HepG2 (cell line): Measurements from ENCODE around the gene PHACTR1. TPM values are rescaled to one million over a fixed set of nuclear protein-coding genes. Genes with fewer than 3 reads are reported as not detected.

Experiments used
- KLF12 ChIP-seq: sonication (generic); formaldehyde crosslinking; IDR thresholded peaks from 2 replicates; pipeline ENCODE4 v1.4.0; 2020; ENCODE audit warnings: missing genetic modification reagents, borderline replicate concordance
- POLR2AphosphoS5 ChIP-seq: IDR thresholded peaks from 2 replicates; pipeline ENCODE4 v1.6.1; 2012; ENCODE audit warnings: low read depth, low read length
- TAF15 ChIP-seq: fragments of 200-400 bp; formaldehyde crosslinking; IDR thresholded peaks from one replicate; pipeline ENCODE4 v1.6.1; 2018; ENCODE audit warnings: mild to moderate bottlenecking, low read depth, low read length; ENCODE audit not compliant: poor library complexity, severe bottlenecking
- TARDBP ChIP-seq: sonication (generic); formaldehyde crosslinking; IDR thresholded peaks from 2 replicates; pipeline ENCODE4 v1.8.0; 2022; ENCODE audit warnings: mild to moderate bottlenecking, missing genetic modification reagents
- ZNF282 ChIP-seq: fragments of 450-650 bp; IDR thresholded peaks from 2 replicates; pipeline ENCODE4 v1.6.1; 2018; ENCODE audit not compliant: partially characterized antibody
- ZNF441 ChIP-seq: sonication (generic); formaldehyde crosslinking; IDR thresholded peaks from 2 replicates; pipeline ENCODE4 v1.7.0; 2021; ENCODE audit warnings: missing genetic modification reagents, borderline replicate concordance
- polyA plus RNA-seq, 8 experiments: library from polyadenylated mRNA; depleted of rRNA in 3 of 8; stranded (reverse) in 7 of 8; unstranded in 1 of 8; fragments of >200 nt; fragmentation: Illumina TruSeq in 4 of 8; extraction: Trizol in 4 of 8; gene quantifications; 2 replicates each; pipeline versions ENCODE4 v1.2.1 to v1.2.3, GENCODE V29; 2011 to 2016; ENCODE audit warnings: low read depth in 4 of 8, missing spikeins in 1 of 8, mixed read lengths in 1 of 8; ENCODE audit not compliant: insufficient read depth in 1 of 8
- total RNA-seq, 5 experiments: library from RNA; depleted of rRNA; stranded (reverse); fragments of >200 nt; fragmentation: Illumina TruSeq; extraction: Trizol; gene quantifications; 2 replicates each; pipeline ENCODE4 v1.2.3, GENCODE V29; 2016; ENCODE audit warnings: low read depth in 1 of 5
- TF ChIP-seq, protein P1 (sequence below): sonication (generic); formaldehyde crosslinking; IDR thresholded peaks from 2 replicates; pipeline ENCODE4 v1.5.0; 2020; ENCODE audit warnings: mild to moderate bottlenecking, missing genetic modification reagents
- TF ChIP-seq, protein P2 (sequence below): sonication (generic); formaldehyde crosslinking; IDR thresholded peaks from 2 replicates; pipeline ENCODE4 v1.4.0; 2020; ENCODE audit warnings: mild to moderate bottlenecking, missing genetic modification reagents, borderline replicate concordance
- TF ChIP-seq, protein P3 (sequence below): sonication (generic); formaldehyde crosslinking; IDR thresholded peaks from 2 replicates; pipeline ENCODE4 v1.5.0; 2020; ENCODE audit warnings: mild to moderate bottlenecking, missing genetic modification reagents
- TF ChIP-seq, protein P4 (sequence below): sonication (generic); formaldehyde crosslinking; IDR thresholded peaks from 2 replicates; pipeline ENCODE4 v1.9.0; 2021; ENCODE audit warnings: missing genetic modification reagents, borderline replicate concordance
- TF ChIP-seq, protein P5 (sequence below): sonication (generic); formaldehyde crosslinking; IDR thresholded peaks from 2 replicates; pipeline ENCODE4 v1.4.0; 2020; ENCODE audit warnings: missing genetic modification reagents, mild to moderate bottlenecking, borderline replicate concordance
- TF ChIP-seq, protein P6 (sequence below): IDR thresholded peaks from 2 replicates; pipeline ENCODE4 v1.6.1; 2018; ENCODE audit warnings: missing genetic modification reagents, mild to moderate bottlenecking, missing compliant biosample characterization
- TF ChIP-seq, protein P7 (sequence below): sonication (generic); formaldehyde crosslinking; IDR thresholded peaks from 2 replicates; pipeline ENCODE4 v1.5.0; 2020; ENCODE audit warnings: mild to moderate bottlenecking, missing genetic modification reagents

Gene PHACTR1
- total and polyA plus RNA-seq, 2 of the 13 experiments (the other 11 are each of a cell fraction or from before 2014, with no cell fraction given), result 0.09 TPM; not detected in 1

DNA sequence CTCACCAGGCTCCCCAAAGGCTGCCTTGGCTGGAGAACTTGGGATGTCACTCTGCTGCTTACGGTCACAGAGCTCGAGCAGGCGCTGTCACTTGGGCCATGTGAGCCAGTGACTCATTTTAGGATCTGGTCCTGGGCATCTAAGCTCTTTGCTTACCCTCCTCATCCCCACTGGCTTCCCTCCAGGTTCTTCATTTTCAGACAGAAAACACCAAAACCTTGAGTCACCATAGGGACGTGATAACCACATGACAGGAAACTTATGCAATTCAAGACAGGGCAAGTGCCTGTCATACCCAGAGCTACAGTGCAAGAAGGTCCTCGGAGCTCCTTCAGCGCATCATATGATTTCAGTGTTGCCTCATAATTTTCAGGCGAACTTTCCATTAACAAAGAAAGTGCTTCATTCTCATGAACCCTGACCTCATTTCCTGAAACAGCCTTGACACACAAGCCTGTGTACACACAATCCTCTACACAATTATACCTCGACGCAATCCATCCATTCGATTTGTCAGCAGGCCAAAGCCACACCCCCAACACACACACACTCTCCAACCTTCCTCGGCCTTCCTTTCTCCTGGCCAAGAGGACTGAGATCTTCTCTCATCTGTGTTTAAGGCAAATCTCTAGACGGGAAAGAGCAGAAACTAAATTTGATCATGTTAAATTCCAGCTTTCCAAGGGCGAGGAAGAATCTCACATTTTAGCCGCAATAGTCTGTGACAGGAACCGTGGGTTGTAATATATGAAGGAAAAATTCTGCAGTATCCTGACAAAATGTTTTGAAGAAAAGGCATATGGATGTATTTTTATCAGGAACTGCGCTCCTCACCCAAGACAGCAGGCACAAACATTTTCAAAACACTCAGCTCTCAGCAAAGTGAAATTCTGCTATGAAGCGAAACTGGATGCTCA lies 586.4 kb downstream of the PHACTR1 start (continued):
- TF ChIP-seq, protein P1, sequence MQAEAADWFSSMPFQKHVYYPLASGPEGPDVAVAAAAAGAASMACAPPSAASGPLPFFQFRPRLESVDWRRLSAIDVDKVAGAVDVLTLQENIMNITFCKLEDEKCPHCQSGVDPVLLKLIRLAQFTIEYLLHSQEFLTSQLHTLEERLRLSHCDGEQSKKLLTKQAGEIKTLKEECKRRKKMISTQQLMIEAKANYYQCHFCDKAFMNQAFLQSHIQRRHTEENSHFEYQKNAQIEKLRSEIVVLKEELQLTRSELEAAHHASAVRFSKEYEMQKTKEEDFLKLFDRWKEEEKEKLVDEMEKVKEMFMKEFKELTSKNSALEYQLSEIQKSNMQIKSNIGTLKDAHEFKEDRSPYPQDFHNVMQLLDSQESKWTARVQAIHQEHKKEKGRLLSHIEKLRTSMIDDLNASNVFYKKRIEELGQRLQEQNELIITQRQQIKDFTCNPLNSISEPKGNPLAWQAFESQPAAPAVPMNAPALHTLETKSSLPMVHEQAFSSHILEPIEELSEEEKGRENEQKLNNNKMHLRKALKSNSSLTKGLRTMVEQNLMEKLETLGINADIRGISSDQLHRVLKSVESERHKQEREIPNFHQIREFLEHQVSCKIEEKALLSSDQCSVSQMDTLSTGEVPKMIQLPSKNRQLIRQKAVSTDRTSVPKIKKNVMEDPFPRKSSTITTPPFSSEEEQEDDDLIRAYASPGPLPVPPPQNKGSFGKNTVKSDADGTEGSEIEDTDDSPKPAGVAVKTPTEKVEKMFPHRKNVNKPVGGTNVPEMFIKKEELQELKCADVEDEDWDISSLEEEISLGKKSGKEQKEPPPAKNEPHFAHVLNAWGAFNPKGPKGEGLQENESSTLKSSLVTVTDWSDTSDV (CRISPR knock-in tag), result no peak
- TF ChIP-seq, protein P2, sequence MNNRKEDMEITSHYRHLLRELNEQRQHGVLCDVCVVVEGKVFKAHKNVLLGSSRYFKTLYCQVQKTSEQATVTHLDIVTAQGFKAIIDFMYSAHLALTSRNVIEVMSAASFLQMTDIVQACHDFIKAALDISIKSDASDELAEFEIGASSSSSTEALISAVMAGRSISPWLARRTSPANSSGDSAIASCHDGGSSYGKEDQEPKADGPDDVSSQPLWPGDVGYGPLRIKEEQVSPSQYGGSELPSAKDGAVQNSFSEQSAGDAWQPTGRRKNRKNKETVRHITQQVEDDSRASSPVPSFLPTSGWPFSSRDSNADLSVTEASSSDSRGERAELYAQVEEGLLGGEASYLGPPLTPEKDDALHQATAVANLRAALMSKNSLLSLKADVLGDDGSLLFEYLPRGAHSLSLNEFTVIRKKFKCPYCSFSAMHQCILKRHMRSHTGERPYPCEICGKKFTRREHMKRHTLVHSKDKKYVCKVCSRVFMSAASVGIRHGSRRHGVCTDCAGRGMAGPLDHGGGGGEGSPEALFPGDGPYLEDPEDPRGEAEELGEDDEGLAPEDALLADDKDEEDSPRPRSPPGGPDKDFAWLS, result no peak
- TF ChIP-seq, protein P3, sequence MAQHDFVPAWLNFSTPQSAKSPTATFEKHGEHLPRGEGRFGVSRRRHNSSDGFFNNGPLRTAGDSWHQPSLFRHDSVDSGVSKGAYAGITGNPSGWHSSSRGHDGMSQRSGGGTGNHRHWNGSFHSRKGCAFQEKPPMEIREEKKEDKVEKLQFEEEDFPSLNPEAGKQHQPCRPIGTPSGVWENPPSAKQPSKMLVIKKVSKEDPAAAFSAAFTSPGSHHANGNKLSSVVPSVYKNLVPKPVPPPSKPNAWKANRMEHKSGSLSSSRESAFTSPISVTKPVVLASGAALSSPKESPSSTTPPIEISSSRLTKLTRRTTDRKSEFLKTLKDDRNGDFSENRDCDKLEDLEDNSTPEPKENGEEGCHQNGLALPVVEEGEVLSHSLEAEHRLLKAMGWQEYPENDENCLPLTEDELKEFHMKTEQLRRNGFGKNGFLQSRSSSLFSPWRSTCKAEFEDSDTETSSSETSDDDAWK (CRISPR knock-in tag), result no peak
- TF ChIP-seq, protein P4, sequence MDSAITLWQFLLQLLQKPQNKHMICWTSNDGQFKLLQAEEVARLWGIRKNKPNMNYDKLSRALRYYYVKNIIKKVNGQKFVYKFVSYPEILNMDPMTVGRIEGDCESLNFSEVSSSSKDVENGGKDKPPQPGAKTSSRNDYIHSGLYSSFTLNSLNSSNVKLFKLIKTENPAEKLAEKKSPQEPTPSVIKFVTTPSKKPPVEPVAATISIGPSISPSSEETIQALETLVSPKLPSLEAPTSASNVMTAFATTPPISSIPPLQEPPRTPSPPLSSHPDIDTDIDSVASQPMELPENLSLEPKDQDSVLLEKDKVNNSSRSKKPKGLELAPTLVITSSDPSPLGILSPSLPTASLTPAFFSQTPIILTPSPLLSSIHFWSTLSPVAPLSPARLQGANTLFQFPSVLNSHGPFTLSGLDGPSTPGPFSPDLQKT (CRISPR knock-in tag), result no peak
- TF ChIP-seq TAF15 (no peak), POLR2AphosphoS5 (no peak), ZNF282 (no peak), ZNF441 (CRISPR knock-in tag) (no peak), KLF12 (no peak), TARDBP (CRISPR knock-in tag) (no peak)
- TF ChIP-seq, protein P5, sequence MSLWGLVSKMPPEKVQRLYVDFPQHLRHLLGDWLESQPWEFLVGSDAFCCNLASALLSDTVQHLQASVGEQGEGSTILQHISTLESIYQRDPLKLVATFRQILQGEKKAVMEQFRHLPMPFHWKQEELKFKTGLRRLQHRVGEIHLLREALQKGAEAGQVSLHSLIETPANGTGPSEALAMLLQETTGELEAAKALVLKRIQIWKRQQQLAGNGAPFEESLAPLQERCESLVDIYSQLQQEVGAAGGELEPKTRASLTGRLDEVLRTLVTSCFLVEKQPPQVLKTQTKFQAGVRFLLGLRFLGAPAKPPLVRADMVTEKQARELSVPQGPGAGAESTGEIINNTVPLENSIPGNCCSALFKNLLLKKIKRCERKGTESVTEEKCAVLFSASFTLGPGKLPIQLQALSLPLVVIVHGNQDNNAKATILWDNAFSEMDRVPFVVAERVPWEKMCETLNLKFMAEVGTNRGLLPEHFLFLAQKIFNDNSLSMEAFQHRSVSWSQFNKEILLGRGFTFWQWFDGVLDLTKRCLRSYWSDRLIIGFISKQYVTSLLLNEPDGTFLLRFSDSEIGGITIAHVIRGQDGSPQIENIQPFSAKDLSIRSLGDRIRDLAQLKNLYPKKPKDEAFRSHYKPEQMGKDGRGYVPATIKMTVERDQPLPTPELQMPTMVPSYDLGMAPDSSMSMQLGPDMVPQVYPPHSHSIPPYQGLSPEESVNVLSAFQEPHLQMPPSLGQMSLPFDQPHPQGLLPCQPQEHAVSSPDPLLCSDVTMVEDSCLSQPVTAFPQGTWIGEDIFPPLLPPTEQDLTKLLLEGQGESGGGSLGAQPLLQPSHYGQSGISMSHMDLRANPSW (CRISPR knock-in tag), result no peak
- TF ChIP-seq, protein P6, sequence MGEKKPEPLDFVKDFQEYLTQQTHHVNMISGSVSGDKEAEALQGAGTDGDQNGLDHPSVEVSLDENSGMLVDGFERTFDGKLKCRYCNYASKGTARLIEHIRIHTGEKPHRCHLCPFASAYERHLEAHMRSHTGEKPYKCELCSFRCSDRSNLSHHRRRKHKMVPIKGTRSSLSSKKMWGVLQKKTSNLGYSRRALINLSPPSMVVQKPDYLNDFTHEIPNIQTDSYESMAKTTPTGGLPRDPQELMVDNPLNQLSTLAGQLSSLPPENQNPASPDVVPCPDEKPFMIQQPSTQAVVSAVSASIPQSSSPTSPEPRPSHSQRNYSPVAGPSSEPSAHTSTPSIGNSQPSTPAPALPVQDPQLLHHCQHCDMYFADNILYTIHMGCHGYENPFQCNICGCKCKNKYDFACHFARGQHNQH, result no peak
- TF ChIP-seq, protein P7, sequence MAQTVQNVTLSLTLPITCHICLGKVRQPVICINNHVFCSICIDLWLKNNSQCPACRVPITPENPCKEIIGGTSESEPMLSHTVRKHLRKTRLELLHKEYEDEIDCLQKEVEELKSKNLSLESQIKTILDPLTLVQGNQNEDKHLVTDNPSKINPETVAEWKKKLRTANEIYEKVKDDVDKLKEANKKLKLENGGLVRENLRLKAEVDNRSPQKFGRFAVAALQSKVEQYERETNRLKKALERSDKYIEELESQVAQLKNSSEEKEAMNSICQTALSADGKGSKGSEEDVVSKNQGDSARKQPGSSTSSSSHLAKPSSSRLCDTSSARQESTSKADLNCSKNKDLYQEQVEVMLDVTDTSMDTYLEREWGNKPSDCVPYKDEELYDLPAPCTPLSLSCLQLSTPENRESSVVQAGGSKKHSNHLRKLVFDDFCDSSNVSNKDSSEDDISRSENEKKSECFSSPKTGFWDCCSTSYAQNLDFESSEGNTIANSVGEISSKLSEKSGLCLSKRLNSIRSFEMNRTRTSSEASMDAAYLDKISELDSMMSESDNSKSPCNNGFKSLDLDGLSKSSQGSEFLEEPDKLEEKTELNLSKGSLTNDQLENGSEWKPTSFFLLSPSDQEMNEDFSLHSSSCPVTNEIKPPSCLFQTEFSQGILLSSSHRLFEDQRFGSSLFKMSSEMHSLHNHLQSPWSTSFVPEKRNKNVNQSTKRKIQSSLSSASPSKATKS (CRISPR knock-in tag), result no peak
